Iris pigment epithelial cell (primary cell): Measurements from ENCODE around the gene GPER1.
"Not testable (repeated sequence)": the region's sequence is repeated elsewhere in the genome, so short reads cannot be mapped to it uniquely, and the experiment has no call there.

Source experiments
- DNase-seq: peaks from one replicate; pipeline ENCODE4 v3.0.0-alpha.2; 2011; ENCODE audit warnings: low read depth

GPER1 gene

GRCh38 chr7:1103789-1104515, 16.0 kb downstream of the GPER1 start:
- no peak for DNase-seq

GRCh38 chr7:1104516-1105179, 16.7 kb downstream of the GPER1 start:
- no peak for DNase-seq

GRCh38 chr7:1105189-1105588, 17.3 kb downstream of the GPER1 start:
- no peak for DNase-seq

- DNase-seq: no peak
These were observed 18.3 kb downstream of the GPER1 start for GRCh38 chr7:1106063-1106792.

- no peak for DNase-seq
These were observed 19.0 kb downstream of the GPER1 start for GRCh38 chr7:1106793-1107421.

- no peak for DNase-seq
These were observed 20.5 kb downstream of the GPER1 start for GRCh38 chr7:1108264-1108920.

GRCh38 chr7:1109581-1110310, 21.8 kb downstream of the GPER1 start:
- no peak for DNase-seq

- DNase-seq: no peak
These were observed 22.4 kb downstream of the GPER1 start for GRCh38 chr7:1110358-1110757.

- no peak for DNase-seq
These were observed 23.2 kb downstream of the GPER1 start for GRCh38 chr7:1111156-1111555.

GRCh38 chr7:1112109-1112508, 24.2 kb downstream of the GPER1 start:
- DNase-seq: no peak

- no peak for DNase-seq
These were observed 25.0 kb downstream of the GPER1 start for GRCh38 chr7:1112625-1113547.

- DNase-seq: no peak
These were observed 25.6 kb downstream of the GPER1 start for GRCh38 chr7:1113548-1113885.

- no peak for DNase-seq
These were observed 26.2 kb downstream of the GPER1 start for GRCh38 chr7:1114088-1114487.

- DNase-seq: no peak
These were observed 26.6 kb downstream of the GPER1 start for GRCh38 chr7:1114505-1114904.

- DNase-seq: not testable (repeated sequence)
These were observed 27.5 kb downstream of the GPER1 start for GRCh38 chr7:1115171-1116045.

GRCh38 chr7:1116383-1117008, 28.6 kb downstream of the GPER1 start:
- DNase-seq: not testable (repeated sequence)

GRCh38 chr7:1117321-1117928, 29.5 kb downstream of the GPER1 start:
- DNase-seq: no peak

- DNase-seq: no peak
These were observed 31.3 kb downstream of the GPER1 start for GRCh38 chr7:1119201-1119600.
